NCI-H1694 treated with DMSO at 0.1 percent for 48 hours (cell line): Measurements from ENCODE around the gene KLHL14.
"Not testable (repeated sequence)": the region's sequence is repeated elsewhere in the genome, so short reads cannot be mapped to it uniquely, and the experiment has no call there.

Experiments
- DNase-seq: peaks from one replicate; lab custom pipeline; 2025; lab: John Stamatoyannopoulos, UW

KLHL14 gene

GRCh38 chr18:32717126-32717525 is 55.7 kb downstream of the KLHL14 start:
- DNase-seq: no peak

GRCh38 chr18:32714571-32715148 is 58.2 kb downstream of the KLHL14 start:
- peak; percentile 51 for DNase-seq

GRCh38 chr18:32712860-32713259 is 60.0 kb downstream of the KLHL14 start:
- DNase-seq: no peak

GRCh38 chr18:32711862-32712261 is 61.0 kb downstream of the KLHL14 start:
- no peak for DNase-seq

- DNase-seq: no peak
These were observed 65.2 kb downstream of the KLHL14 start for GRCh38 chr18:32707586-32707985.

GRCh38 chr18:32707147-32707546 is 65.7 kb downstream of the KLHL14 start:
- DNase-seq: no peak

- no peak for DNase-seq
These were observed 71.5 kb downstream of the KLHL14 start for GRCh38 chr18:32701313-32701712.

- no peak for DNase-seq
These were observed 74.7 kb downstream of the KLHL14 start for GRCh38 chr18:32698153-32698552.

- DNase-seq: no peak
These were observed 76.4 kb downstream of the KLHL14 start for GRCh38 chr18:32696376-32696775.

- no peak for DNase-seq
These were observed 77.3 kb downstream of the KLHL14 start for GRCh38 chr18:32695534-32695933.

- DNase-seq: no peak
These were observed 84.0 kb downstream of the KLHL14 start for GRCh38 chr18:32688821-32689220.

- no peak for DNase-seq
These were observed 87.9 kb downstream of the KLHL14 start for GRCh38 chr18:32684940-32685339.

GRCh38 chr18:32684096-32684495 is 88.7 kb downstream of the KLHL14 start:
- DNase-seq: no peak

- DNase-seq: no peak
These were observed 89.8 kb downstream of the KLHL14 start for GRCh38 chr18:32683044-32683443.

GRCh38 chr18:32677578-32677977 is 95.2 kb downstream of the KLHL14 start:
- DNase-seq: no peak

- no peak for DNase-seq
These were observed 98.3 kb downstream of the KLHL14 start for GRCh38 chr18:32674491-32674890.

- no peak for DNase-seq
These were observed 100.4 kb downstream of the KLHL14 start for GRCh38 chr18:32672398-32672797.

GRCh38 chr18:32670727-32671126 is 102.1 kb downstream of the KLHL14 start:
- DNase-seq: no peak

- no peak for DNase-seq
These were observed 103.2 kb downstream of the KLHL14 start for GRCh38 chr18:32669549-32670165.

GRCh38 chr18:32668956-32669355 is 103.9 kb downstream of the KLHL14 start:
- no peak for DNase-seq

GRCh38 chr18:32661486-32662299 is 111.1 kb downstream of the KLHL14 start:
- no peak for DNase-seq

- not testable (repeated sequence) for DNase-seq
These were observed 118.3 kb downstream of the KLHL14 start for GRCh38 chr18:32654507-32654906.

- not testable (repeated sequence) for DNase-seq
These were observed 135.2 kb downstream of the KLHL14 start for GRCh38 chr18:32637659-32638058.
